Stimulated activated CD4-positive, alpha-beta T cell treated with anti-CD3 and anti-CD28 coated beads, Interleukin-1b, Interleukin-23, amount 100 ng/mL, for 48 hours (primary cell): ENCODE data around the gene ARFGEF3.

Experiments
- DNase-seq: peaks from one replicate; pipeline ENCODE4 v3.0.0-alpha.2; 2020

Gene ARFGEF3

DNA sequence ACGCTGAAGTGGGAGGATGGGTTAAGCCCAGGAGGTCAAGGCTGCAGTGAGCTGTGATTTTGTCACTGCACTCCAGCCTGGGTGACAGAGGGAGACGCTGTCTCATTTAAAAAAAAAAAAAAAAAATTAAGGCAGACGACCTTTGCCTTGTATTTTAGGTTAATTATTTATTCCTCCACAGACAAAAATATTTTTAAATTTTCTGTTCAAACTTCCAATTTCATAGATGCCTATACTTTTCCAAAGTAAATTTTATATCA, 209.6 kb downstream of the ARFGEF3 start:
- no peak for DNase-seq

DNA sequence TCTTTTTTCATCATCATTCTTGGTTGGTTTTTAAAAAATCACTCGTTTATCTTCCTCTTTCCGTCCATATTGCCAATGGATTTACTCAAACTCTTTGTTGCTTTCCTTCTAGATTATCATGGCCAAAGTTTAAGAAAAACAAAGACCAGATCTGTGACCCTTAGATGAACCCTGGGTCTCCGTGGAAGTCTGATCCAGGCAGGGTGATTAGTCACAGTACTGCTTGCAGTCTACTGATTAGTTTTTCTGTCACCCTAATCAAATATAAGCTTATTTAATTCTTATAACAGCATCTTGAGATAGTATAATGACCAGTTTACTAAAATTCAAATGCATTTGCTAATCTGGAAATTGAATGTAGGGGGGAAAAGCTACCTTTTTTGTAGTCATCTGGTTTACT, 210.0 kb downstream of the ARFGEF3 start:
- DNase-seq: no peak

DNA sequence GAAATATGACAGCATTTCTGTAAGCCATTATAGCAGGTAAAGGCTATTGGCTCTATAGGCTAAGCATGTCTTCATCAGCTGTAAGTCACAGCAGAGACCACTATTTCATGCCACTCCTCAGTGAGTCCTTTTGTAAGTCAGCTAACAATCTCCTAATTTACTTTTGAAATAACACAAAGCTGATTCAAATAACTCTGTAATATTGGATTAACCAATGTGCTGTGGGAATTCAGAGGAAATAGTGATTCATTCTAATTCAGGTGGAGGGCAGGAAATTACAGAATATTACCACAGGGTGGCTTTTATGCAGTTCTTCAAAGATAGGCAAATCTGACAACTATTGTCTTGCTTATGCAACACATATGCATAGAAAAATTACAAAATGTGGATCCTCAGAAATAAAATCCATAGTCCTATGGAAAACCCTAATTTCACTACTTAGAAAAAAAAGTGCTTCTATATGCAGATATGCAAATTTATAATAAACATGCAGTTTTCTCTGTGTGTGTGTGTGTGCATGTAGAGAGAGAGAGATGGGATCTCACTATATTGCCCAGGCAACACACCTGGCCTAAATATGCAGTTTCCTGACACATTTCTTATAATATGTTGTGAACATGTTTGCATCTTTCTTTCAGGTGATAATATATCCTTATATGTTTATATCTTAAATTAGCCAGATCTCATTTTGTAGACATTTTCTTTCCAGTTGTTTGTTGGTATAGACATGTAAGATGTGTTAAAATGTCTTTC, 211.1 kb downstream of the ARFGEF3 start:
- DNase-seq: no peak

DNA sequence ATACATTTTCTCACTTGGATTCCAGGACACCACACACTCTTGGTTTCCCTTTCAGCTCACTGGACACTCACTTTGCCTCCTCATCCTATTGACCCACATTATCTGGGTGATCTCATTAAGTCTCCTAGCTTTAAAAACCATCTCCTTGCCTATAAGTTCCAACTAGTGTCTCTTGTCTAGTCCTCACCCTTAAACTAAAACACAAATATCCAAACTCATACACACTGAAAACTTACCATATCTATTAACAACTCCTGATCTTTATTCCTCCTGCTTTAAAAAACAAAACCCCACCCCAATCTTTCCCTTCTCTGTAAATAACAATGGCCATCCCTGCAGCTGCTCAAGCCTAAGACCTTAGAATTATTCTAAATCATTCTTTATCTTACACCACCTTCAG, 212.5 kb downstream of the ARFGEF3 start:
- no peak for DNase-seq

DNA sequence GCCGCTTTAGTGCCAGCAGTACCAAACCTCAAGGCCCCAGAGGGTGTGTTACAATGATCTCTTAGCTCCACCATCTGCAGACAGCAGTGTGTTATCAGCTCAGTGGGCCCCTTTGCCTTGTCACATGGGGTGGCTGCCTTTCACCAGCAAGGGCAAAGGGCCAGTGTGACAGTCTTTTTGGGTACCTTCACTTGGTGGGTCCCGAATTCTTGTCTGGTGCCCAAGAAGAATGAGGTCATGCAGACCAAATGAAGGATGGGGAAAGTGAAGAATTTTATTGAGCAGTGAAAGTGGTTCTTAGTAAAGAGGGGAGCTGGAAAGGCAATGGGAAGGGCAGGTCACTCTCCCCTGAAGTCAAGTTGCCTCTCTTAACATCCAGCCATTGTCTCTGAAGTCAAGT, 213.1 kb downstream of the ARFGEF3 start:
- DNase-seq: no peak

DNA sequence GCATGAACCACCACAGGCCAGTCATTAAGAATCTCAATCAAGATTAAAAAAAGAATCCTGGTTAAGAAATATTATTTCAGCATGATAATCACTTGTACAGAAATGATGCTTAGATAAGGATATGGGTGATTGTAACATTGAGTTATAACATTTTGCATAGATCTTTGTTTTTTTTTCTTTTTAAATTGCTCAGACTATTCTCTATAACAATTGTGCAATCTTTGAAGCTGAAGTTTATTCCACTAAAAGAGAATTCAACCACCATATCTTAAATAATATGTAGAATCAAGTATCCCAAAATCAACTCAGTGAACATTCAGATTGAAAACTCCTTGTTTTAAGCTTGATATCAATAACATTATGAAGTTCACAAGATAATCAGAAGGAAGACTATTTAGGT, 215.3 kb downstream of the ARFGEF3 start:
- no peak for DNase-seq

DNA sequence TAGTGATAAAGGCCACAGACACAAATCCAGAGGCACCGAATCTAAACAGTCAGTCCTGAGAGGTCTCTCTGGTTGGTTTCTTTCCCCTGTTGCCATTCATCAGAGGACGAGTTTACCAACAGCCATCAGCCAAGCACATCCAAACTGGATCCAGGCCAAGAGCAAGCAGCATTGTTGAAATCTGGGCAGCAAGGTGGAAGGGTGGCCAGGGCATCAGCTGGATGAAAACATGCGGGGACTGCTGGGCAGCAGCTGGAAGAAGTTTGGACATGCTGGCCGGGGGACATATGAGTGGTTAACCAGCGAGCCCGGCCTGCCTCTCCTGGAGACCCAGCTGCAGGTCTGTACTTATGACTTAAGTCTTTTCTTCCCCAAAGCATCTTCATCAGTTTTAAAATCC, 216.1 kb downstream of the ARFGEF3 start, which contains the start of gene SMIM28:
Gene SMIM28, plus strand, starts transcription at position 62 of the 400 bp plus-strand sequence. Its CDS starts 168 bp downstream, at position 230.
- DNase-seq: no peak

DNA sequence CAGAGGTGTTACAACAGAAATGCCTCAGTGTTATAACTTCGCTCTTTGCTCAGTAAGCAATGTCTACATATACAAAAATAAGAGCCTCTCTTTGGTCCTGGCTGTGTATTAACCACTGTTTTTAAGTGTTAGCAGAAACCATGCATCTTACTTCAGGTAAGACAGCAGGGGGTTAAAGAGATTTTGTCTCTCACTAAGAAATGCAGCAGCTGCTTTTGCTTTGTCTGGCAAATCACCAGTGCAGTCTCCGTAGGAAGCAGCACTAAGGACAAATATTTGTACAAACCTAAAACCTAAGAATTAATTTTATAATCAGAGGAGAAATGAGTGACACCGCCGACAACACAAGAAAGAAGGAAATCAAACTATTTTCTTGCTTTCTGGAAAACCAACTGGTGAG, 216.7 kb downstream of the ARFGEF3 start:
- DNase-seq: no peak

DNA sequence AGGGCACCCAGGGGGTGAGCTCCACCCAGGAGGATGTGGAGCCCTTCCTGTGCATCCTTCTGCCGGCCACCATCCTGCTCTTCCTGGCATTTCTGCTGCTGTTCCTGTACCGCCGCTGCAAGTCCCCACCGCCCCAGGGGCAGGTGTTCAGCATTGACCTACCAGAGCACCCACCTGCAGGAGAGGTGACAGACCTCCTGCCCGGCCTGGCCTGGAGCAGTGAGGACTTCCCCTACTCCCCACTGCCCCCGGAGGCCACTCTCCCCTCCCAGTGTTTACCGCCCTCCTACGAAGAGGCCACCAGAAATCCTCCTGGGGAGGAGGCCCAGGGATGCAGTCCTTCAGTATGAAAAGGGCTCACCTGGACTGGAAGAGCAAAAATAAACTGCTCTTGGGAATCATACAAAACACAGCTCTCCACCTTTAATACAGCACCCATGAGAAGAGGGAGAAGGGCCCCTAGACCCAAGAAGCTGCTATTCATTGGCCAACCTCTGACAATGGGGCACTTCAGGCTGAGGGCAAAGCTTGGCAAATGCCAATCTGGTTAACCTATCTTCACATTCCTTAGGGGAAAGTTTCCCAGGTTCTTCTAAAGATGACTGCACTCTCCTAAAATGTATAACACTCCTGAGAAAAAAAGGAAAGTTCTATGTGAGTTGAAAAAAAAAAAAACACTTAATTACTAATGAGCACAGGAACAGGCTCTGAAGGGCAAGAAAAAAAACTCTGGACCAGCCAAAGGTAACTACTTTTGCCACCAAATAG, 220.9 kb downstream of the ARFGEF3 start:
- no peak for DNase-seq

DNA sequence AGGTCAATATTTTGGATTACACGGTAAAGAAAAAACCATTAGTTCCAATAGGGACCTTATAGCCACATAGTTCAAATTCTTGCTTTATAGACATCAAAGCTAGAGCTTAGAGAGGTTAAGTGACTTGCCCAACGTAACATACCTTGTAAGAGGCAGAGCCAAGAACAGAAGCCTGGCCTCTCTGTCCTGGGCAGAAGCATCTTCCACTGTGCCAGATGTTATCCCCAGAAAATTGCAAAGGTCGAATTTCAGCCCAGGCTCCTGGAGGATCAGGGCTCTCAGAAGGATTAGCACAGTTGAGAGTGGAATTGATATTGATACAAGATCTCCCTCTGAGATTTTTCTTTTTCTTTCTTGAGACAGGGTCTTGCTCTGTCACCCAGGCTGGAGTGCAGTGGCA, 222.0 kb downstream of the ARFGEF3 start:
- no peak for DNase-seq

DNA sequence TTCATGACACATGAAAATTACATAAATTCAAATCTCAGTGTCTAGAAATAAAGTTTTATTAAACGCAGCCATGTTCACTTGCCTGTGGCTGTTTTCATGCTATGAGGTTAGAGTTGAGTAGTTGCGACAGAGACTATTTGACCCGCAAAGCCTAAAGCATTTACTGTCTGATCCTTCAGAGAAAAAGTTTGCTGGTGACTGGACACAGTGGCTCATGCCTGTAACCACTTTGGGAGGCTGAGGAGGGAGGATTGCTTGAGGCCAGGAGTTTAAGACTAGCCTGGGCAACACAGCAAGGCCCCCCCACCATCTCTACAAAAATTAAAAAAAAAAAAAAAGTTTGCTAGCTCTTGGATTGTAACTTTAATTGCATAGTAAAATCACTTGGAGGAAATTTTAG, 225.2 kb downstream of the ARFGEF3 start:
- no peak for DNase-seq

DNA sequence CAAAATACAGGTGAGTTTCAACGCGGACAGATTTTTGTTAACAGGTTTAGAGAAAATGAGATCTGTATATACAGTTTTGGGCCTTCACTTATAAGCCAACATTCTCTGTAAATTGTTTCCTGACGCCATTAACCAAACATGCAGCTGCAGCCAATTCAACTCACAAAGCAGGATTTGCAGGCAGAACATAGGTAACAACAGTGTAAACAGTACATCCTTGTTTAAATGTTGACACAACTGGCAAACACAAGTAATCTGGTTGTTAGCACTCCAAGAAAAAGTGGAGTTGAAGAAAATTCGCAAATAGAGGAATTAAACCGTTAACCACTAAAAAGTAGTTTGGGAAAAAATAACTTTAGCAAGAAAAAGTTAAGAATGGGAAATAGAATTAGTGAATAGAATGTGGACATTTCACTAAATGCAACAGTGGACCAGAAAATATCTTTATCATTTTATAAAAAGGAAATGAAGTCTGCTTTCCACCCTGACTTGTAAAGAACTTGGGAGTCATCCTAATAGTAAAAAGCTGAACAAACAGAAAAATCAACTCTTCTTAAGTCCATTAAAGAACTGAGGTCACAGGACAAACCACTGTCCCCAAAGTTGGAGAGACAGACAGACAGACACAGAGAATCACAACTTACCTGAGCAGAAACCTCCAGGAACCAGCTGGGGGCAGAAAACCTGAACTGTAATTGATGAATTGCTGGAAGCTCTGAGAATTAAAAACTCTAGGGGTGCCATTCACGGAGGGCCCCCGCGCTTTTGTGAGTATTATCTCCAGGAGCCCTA, 226.0 kb downstream of the ARFGEF3 start:
- no peak for DNase-seq

DNA sequence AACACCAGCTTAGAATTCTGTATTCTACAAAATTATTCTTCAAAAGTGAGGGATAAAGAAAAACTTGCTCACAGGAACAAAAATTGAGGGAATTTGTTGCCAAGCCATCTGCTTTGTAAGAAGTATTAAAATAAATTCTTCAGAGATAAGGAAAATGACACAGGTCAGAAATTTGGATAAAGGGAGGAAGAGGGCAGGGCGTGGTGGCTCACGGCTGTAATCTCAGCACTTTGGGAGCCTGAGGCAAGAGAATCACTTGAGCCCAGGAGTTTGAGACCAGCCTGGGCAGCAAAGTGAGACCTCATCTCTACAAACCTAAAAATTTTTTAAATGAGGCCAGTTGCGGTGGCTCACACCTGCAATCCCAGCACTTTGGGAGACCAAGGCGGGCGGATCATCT, 227.8 kb downstream of the ARFGEF3 start:
- DNase-seq: no peak
